Measurements from ENCODE around the gene JAK3.
A peak's percentile ranks its signal among the peaks of the same experiment; 100 is the strongest.
"Not testable (repeated sequence)": the region's sequence is repeated elsewhere in the genome, so short reads cannot be mapped to it uniquely, and the experiment has no call there.

The JAK3 gene

DNA sequence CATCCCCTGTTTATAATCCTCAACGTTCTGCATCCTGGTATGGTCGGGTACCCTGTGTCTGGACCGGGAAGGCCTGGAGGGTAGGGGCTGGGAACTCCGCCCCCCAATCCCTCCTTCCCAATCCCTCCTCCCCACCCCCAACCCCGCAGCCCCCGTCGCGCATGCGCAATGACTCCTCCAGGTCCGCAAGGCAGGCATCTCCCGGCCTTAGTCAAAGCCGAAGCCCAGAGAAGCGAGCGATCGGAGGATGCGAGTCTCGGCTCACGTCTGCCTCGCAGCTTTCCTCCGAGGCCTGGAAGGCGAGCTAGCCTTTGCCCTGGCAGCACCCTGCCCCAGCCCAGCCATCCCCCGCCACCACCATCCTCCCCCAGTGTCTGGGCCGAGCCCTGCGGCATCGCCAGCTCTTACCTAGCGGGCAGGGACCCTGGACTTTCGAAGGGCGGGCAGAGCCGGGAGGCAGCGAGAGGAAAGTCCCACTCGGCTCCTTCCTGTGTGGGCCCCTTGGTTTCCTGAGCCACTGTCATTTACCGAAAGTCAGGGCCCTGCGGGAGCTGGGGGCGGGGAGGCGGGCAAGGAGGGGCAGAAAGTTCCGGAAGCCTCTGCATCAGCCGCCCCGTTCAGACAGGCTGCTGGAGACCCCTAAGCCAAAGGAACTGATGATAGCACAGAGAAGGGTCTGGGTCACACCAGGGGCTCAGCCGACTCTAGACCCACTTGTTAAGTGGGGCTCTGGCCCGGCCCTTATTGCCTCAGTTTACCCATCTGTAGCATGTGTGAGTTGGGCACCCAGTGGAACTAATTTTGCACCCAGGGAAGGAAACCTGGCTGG is at the start of gene JAK3:
JAK3 (minus strand) TSS at position 445 of the 829 bp plus-strand sequence. CDS start 3,565 bp downstream, outside the sequence.
- Histone ChIP-seq H3K36me3 (replicated peaks) (no peaks in the 10 kb centered on the region), H3K27me3 (ENCODE audit: low read depth) (no peaks in the 10 kb centered on the region), H3K4me1 (peaks cover 4% of the 10 kb centered on the region), H3K9me3 (peaks cover 3% of the 10 kb centered on the region; the same call in 1 of the 2 replicates), H3K4me3 (peak within 1 kb of the TSS; percentile 22)
- DNase-seq (ENCODE audit: low spot score in 2 of 2): peak; percentile 64 to 91
- in situ Hi-C loops (cut with MboI; ENCODE audit: low sequenced_read_pairs): no loop called here

DNA sequence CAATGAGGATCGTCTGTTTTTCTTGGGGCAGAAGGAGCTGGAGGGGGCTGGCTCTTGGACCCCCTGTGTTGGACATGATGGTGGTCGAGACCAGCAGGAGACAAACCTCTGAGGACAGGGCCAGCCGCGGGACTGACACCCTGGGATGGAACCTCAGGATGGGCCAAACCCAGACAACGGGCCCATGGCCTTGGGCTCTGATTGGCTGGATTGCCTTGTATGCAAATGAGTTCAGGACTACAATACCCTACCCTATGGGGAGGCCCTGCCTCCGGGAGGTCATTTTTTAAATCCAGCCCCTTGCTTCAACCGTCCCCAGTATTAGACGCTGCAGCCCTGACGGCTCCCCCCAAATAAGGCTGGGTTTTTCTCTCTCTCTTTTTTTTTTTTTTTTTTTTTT is 46.0 kb upstream of the JAK3 start:
- in situ Hi-C loops (cut with MboI; ENCODE audit: low sequenced_read_pairs): no loop called here
- Histone ChIP-seq H3K27me3 (ENCODE audit: low read depth) (no peaks in the 10 kb centered on the region), H3K4me3 (no peak overlapping the region), H3K9me3 (no peaks in the 10 kb centered on the region), H3K36me3 (replicated peaks) (no peaks in the 10 kb centered on the region), H3K4me1 (no peaks in the 10 kb centered on the region)
- no peak for DNase-seq (ENCODE audit: low spot score in 2 of 2)

DNA sequence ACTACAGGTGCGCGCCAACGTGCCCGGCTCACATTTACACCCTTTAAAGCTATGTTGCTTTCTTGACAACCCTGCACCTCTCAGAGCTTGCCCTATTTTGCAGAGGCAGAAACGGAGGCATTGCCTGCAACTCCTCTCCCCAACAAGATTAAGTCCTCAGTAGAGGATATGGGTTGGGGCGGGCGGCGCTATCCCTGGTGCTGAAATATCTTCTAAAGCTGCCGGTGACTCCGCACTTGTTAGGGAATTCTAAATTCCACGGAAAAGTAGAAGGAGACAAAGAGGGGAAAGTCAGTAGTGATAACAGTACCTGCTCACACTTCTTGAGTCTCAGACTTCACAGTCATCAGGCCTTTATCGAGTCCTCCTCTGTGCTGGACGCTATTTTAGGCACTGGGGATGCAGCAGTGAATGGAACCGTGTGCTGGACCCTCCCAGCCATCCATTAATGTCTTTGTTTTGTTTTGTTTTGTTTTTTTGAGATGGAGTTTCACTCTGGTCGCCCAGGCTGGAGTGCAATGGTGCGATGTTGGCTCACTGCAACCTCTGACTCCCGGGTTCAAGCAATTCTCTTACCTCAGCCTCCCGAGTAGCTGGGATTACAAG is 41.9 kb upstream of the JAK3 start:
- peak; percentile 45 to 79 for DNase-seq (ENCODE audit: low spot score in 2 of 2)
- Histone ChIP-seq H3K9me3 (no peaks in the 10 kb centered on the region), H3K27me3 (ENCODE audit: low read depth) (no peaks in the 10 kb centered on the region), H3K4me1 (no peaks in the 10 kb centered on the region), H3K36me3 (replicated peaks) (no peaks in the 10 kb centered on the region), H3K4me3 (no peak overlapping the region)
- in situ Hi-C loops (cut with MboI; ENCODE audit: low sequenced_read_pairs): no loop called here

DNA sequence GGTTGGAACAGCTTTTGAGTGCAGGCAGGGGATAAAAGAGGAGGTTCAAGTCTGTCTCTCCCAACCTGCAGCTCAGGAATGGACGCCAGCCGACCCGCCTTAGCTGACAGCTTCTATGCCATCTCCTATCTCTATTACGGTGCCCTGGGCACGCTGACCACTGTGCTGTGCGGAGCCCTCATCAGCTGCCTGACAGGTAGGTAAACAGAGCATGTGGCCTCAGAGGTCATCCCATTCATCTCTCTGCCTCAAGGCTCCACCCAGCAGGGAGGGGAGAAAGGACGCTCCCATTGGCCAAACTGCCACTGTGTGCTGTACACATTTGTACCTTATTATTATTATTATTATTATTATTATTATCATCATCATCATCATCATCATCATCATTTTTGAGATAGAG is 40.5 kb upstream of the JAK3 start:
- no peak for DNase-seq (ENCODE audit: low spot score in 2 of 2)
- Histone ChIP-seq H3K36me3 (replicated peaks) (no peaks in the 10 kb centered on the region), H3K4me1 (no peaks in the 10 kb centered on the region), H3K27me3 (ENCODE audit: low read depth) (no peaks in the 10 kb centered on the region), H3K4me3 (no peak overlapping the region), H3K9me3 (no peaks in the 10 kb centered on the region)
- in situ Hi-C loops (cut with MboI; ENCODE audit: low sequenced_read_pairs): no loop called here

DNA sequence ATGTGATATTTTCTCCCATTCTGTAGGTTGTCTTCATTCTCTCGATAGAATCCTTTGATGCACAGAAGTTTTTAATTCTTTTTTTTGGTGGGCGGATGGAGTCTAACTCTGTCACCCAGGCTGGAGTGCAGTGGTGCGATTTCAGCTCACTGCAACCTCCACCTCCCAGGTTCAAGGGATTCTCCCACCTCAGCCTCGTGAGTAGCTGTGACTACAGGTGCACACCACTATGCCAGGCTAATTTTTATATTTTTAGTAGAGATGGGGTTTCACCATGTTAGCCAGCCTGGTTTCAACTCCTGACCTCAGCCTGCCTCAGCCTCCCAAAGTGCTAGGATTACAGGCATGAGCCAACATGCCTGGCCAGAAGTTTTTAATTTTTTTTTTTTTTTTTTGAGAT is 39.4 kb upstream of the JAK3 start:
- H3K9me3 ChIP-seq; H3K36me3 ChIP-seq (replicated peaks); H3K4me1 ChIP-seq; DNase-seq (ENCODE audit: low spot score in 2 of 2); H3K4me3 ChIP-seq; in situ Hi-C loops (cut with MboI; ENCODE audit: low sequenced_read_pairs); H3K27me3 ChIP-seq (ENCODE audit: low read depth): not testable (repeated sequence)

DNA sequence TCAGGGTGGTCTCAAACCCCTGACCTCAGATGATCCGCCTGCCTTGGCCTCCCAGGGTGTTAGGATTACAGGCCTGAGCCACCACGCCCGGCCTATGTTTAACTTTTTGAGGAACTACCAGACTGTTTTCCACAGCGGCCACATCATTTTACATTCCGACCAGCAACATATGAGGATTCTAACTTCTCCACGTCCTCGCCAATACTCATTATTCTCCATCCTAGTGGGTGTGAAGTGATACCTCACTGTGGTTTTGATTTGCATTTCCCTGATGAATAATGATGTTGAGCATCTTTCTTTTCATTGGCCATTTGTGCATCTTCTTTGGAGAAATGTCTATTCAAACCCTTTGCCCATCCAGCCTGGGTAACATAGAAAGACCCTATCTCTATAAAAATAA is 38.7 kb upstream of the JAK3 start:
- H3K27me3 ChIP-seq (ENCODE audit: low read depth): no peaks in the 10 kb centered on the region
- DNase-seq (ENCODE audit: low spot score in 2 of 2): no peak
- no peaks in the 10 kb centered on the region for H3K36me3 ChIP-seq (replicated peaks)
- H3K9me3 ChIP-seq: no peaks in the 10 kb centered on the region
- H3K4me1 ChIP-seq: no peaks in the 10 kb centered on the region
- in situ Hi-C loops (cut with MboI; ENCODE audit: low sequenced_read_pairs): no loop called here
- H3K4me3 ChIP-seq: no peak overlapping the region

DNA sequence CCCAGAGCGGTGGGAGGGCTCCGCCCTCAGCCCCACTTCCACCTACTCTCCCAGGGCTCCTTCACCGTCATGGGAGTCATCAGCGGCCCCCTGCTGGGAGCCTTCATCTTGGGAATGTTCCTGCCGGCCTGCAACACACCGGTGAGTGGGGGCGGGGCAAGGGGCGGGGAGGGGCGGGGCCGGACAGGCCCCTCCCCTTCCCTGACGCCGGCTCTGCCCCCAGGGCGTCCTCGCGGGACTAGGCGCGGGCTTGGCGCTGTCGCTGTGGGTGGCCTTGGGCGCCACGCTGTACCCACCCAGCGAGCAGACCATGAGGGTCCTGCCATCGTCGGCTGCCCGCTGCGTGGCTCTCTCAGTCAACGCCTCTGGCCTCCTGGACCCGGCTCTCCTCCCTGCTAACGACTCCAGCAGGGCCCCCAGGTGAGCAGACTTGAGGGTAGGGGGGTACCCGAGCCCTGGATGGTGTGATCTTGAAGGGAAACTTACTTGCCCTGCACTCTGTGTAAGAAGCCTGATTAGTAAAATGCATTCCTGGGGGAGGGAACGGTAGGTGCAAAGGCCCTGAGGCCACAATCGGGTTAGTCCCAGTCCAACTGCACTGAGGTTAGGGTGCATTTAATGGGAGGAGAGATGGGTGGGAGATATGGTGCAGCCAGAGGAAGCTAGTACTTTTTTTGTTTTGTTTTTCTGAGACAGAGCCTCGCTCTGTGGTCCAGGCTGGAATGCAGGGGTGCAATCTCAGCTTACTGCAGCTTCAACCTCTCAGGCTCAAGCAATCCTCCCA is 36.0 kb upstream of the JAK3 start:
- no peak for DNase-seq (ENCODE audit: low spot score in 2 of 2)
- Histone ChIP-seq H3K9me3 (no peaks in the 10 kb centered on the region), H3K4me3 (no peak overlapping the region), H3K36me3 (replicated peaks) (no peaks in the 10 kb centered on the region), H3K4me1 (no peaks in the 10 kb centered on the region), H3K27me3 (ENCODE audit: low read depth) (peaks cover 2% of the 10 kb centered on the region; the same call in 1 of the 2 replicates)
- in situ Hi-C loops (cut with MboI; ENCODE audit: low sequenced_read_pairs): no loop called here

DNA sequence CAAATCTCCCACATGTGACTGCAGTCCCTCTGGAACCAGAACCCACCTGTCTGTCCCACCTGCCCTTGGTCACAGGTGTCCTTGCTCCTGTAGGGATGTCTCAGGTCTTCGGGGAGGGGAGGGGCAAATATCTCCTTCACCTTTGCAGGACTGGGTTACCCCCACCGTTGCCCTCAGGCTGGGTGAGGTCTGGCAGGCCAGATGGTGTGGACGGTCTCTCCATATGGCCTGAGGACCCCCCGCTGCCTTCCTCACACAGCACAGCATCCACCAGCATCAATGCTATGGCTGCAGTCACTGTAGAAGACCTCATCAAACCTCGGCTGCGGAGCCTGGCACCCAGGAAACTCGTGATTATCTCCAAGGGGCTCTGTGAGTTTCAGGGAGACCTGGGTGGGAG is 33.9 kb upstream of the JAK3 start:
- no peaks in the 10 kb centered on the region for H3K9me3 ChIP-seq
- H3K36me3 ChIP-seq (replicated peaks): no peaks in the 10 kb centered on the region
- no peaks in the 10 kb centered on the region for H3K4me1 ChIP-seq
- in situ Hi-C loops (cut with MboI; ENCODE audit: low sequenced_read_pairs): no loop called here
- DNase-seq (ENCODE audit: low spot score in 2 of 2): no peak
- H3K27me3 ChIP-seq (ENCODE audit: low read depth): peaks cover 2% of the 10 kb centered on the region; the same call in 1 of the 2 replicates
- no peak overlapping the region for H3K4me3 ChIP-seq

DNA sequence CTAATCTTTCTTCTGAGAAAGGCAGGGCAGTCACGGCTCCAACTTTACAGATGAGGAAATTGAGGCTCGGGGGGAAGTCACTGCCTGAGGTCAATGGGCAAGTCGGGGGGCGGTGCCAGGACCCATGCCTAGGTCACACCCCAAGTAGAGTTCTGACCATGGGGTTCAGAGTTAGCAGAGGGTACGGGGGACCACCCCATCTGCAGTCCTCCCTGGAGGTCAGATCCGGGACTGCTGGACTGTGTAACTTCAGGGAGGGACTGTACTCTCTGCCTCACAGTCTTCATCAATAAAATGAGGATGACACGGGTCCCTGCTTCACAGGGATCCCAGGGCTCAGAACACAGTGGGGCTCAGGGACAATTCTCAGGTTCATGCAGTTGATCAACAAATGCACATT is 31.7 kb upstream of the JAK3 start:
- Histone ChIP-seq H3K4me3 (no peak overlapping the region), H3K27me3 (ENCODE audit: low read depth) (peaks cover 2% of the 10 kb centered on the region; the same call in 1 of the 2 replicates), H3K4me1 (peaks cover 2% of the 10 kb centered on the region; the same call in 1 of the 2 replicates), H3K9me3 (no peaks in the 10 kb centered on the region), H3K36me3 (replicated peaks) (no peaks in the 10 kb centered on the region)
- in situ Hi-C loops (cut with MboI; ENCODE audit: low sequenced_read_pairs): loop anchor here (10.0 kb wide), 1 partner anchor 45 kb away; no protein-coding TSS in a partner anchor
- no peak for DNase-seq (ENCODE audit: low spot score in 2 of 2)

DNA sequence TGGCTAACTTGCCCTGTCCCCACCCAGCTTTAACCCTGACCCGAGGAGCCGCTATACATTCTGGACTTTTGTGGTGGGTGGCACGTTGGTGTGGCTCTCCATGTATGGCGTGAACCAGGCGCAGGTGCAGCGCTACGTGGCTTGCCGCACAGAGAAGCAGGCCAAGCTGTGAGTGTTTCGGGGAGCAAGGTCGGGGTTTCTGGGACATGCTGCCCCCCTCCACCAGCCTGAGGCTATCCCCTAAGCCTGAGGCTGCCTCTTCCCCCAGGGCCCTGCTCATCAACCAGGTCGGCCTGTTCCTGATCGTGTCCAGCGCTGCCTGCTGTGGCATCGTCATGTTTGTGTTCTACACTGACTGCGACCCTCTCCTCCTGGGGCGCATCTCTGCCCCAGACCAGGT is 29.9 kb upstream of the JAK3 start:
- Histone ChIP-seq H3K4me3 (no peak overlapping the region), H3K27me3 (ENCODE audit: low read depth) (peaks cover 2% of the 10 kb centered on the region; the same call in 1 of the 2 replicates), H3K36me3 (replicated peaks) (no peaks in the 10 kb centered on the region), H3K9me3 (no peaks in the 10 kb centered on the region), H3K4me1 (peaks cover 8% of the 10 kb centered on the region)
- in situ Hi-C loops (cut with MboI; ENCODE audit: low sequenced_read_pairs): loop anchor here (10.0 kb wide), 1 partner anchor 47 kb away; no protein-coding TSS in a partner anchor
- no peak for DNase-seq (ENCODE audit: low spot score in 2 of 2)

DNA sequence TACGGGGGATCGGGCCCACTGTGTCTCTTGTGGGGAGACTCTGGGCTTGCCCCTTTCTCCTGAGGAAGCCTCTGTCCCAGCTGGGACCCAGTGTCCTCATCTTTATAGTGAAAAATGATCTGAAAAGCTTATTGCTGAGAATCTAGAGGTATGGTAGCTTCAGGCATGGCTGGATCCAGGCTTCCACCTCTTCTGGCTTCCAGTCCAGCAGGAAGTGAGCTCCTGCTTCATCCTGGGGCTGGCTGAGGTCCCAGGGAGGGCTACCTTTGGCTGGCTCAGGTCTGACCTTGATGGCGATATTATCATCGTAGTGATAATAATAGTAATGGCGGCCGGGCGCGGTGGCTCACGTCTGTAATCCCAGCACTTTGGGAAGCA is 27.0 kb upstream of the JAK3 start:
- Histone ChIP-seq H3K4me3 (peak overlapping the region; percentile 22; the same call in 1 of the 2 replicates), H3K9me3 (no peaks in the 10 kb centered on the region), H3K4me1 (peaks cover 8% of the 10 kb centered on the region), H3K27me3 (ENCODE audit: low read depth) (no peaks in the 10 kb centered on the region), H3K36me3 (replicated peaks) (no peaks in the 10 kb centered on the region)
- no peak for DNase-seq (ENCODE audit: low spot score in 2 of 2)
- in situ Hi-C loops (cut with MboI; ENCODE audit: low sequenced_read_pairs): loop anchor here (10.0 kb wide), 1 partner anchor 50 kb away; no protein-coding TSS in a partner anchor

DNA sequence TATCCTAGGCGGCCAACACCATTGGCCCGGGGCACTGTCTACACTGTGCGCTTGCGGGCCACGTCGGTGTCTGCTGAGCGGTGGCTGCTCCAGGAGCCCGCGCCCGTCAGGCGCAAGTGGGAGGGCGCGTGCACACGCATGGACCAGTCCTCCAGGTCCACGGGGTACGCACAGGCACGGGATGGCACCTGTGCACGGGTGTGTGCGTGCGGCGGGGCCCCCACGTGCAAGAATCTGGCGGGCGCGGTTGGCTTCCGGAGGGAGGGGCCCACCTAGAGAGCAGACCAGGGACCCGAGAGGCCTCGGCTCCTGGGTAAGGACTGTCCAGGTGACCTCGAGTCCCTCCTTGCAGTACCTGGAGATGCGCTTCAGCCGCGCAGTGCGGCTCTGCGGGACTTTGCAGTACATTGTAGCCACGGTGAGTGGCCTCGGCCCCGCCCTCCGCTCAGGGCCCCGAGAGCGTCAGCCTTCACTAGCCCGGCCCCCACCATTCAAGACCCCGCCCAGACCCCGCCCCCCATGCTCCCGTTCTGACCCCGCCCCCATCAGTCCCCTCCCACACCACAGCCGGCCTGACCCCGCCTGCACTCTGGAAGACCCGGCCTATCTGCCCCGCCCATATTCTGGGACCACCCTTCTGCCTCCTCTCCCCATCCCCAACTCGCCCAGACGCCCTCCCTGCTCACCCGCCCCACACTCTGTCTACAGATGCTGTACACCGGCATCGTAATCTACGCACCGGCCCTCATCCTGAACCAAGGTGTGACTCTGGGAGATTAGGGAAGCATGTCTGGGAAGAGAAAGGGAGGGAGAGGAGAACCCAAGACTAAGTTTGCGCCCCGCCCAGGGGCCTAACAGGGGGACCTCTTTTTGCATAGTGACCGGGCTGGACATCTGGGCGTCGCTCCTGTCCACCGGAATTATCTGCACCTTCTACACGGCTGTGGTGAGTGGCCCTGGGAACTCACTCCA is 26.3 kb upstream of the JAK3 start:
- peak; percentile 62 to 91 for DNase-seq (ENCODE audit: low spot score in 2 of 2)
- in situ Hi-C loops (cut with MboI; ENCODE audit: low sequenced_read_pairs): loop anchor here (10.0 kb wide), 1 partner anchor 51 kb away; no protein-coding TSS in a partner anchor
- no peaks in the 10 kb centered on the region for H3K27me3 ChIP-seq (ENCODE audit: low read depth)
- H3K36me3 ChIP-seq (replicated peaks): no peaks in the 10 kb centered on the region
- H3K4me3 ChIP-seq: peak overlapping the region; percentile 22
- H3K9me3 ChIP-seq: no peaks in the 10 kb centered on the region
- peaks cover 8% of the 10 kb centered on the region for H3K4me1 ChIP-seq
